Measurements from ENCODE around the gene RPS26. TPM values are rescaled to one million over a fixed set of nuclear protein-coding genes. Genes with fewer than 3 reads are reported as not detected.

RPS26 gene
- total and polyA plus RNA-seq, 9 of the 15 experiments (the other 6 are each of a cell fraction or from before 2014, with no cell fraction given), result 70.2 to 1,589 (median 852) TPM

DNA sequence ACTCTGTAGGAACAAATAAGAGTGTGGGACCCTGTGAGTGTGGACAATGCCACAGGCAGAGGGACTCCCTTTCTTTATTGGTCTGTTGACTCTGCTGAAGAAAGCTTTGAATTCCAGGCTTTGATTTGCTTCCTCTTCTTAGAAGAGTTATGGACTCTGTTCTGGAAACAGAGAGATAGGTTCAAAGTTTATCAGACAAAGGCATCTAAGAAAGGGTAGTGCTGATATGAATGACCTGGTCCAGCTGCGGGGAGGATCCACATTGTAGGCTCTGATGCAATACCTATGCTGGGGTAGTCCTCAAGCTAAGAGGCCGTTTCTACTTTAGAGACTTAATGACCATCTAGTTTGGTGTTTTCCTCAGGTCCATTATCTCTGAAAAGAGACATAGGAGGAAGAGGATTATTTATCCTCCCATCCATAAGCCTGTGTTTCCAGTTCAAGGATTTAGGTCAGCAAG is 31.6 kb upstream of the RPS26 start (continued):
- TF ChIP-seq PRPF4 (IDR thresholded peaks at IDR 0.05; ENCODE audit: insufficient read depth, low read depth, low read length, poor library complexity, severe bottlenecking), result no peak
- no peak for TF ChIP-seq ZNF551 (CRISPR knock-in tag; IDR thresholded peaks at IDR 0.05)
- TF ChIP-seq ZNF696 (CRISPR knock-in tag; conservative IDR thresholded peaks at IDR 0.05), result no peak
- TF ChIP-seq C11orf30 (IDR thresholded peaks at IDR 0.05; ENCODE audit: low read depth), result no peak
- TF ChIP-seq CSDE1 (IDR thresholded peaks at IDR 0.05), result no peak
- no peak for TF ChIP-seq ZNF445 (CRISPR knock-in tag; IDR thresholded peaks at IDR 0.05; ENCODE audit: low read depth)
- no peak for TF ChIP-seq ZNF282 (CRISPR knock-in tag; IDR thresholded peaks at IDR 0.05)
- no peak for TF ChIP-seq TCF7L2 (IDR thresholded peaks at IDR 0.05; ENCODE audit: low read depth, low read length)
- TF ChIP-seq, protein P1, sequence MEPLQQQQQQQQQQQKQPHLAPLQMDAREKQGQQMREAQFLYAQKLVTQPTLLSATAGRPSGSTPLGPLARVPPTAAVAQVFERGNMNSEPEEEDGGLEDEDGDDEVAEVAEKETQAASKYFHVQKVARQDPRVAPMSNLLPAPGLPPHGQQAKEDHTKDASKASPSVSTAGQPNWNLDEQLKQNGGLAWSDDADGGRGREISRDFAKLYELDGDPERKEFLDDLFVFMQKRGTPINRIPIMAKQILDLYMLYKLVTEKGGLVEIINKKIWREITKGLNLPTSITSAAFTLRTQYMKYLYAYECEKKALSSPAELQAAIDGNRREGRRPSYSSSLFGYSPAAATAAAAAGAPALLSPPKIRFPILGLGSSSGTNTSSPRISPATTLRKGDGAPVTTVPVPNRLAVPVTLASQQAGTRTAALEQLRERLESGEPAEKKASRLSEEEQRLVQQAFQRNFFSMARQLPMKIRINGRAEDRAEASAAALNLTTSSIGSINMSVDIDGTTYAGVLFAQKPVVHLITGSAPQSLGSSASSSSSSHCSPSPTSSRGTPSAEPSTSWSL (CRISPR knock-in tag; IDR thresholded peaks at IDR 0.05; ENCODE audit: borderline replicate concordance), result no peak
- TF ChIP-seq FOXP1 (CRISPR knock-in tag; IDR thresholded peaks at IDR 0.05), result no peak
- no peak for TF ChIP-seq NR3C1 (CRISPR knock-in tag; IDR thresholded peaks at IDR 0.05)
- TF ChIP-seq SMARCA5 (IDR thresholded peaks at IDR 0.05), result no peak
- peak; percentile 87 for TF ChIP-seq ATF7 (IDR thresholded peaks at IDR 0.05)
- TF ChIP-seq, protein P2, sequence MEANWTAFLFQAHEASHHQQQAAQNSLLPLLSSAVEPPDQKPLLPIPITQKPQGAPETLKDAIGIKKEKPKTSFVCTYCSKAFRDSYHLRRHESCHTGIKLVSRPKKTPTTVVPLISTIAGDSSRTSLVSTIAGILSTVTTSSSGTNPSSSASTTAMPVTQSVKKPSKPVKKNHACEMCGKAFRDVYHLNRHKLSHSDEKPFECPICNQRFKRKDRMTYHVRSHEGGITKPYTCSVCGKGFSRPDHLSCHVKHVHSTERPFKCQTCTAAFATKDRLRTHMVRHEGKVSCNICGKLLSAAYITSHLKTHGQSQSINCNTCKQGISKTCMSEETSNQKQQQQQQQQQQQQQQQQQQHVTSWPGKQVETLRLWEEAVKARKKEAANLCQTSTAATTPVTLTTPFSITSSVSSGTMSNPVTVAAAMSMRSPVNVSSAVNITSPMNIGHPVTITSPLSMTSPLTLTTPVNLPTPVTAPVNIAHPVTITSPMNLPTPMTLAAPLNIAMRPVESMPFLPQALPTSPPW (CRISPR knock-in tag; IDR thresholded peaks at IDR 0.05), result peak; percentile 44; the same call in 1 of the 2 replicates
- no peak for TF ChIP-seq HDGF (IDR thresholded peaks at IDR 0.05)
- no peak for TF ChIP-seq ZNF778 (CRISPR knock-in tag; IDR thresholded peaks at IDR 0.05)
- TF ChIP-seq DDX20 (tag; IDR thresholded peaks at IDR 0.05; ENCODE audit: low read depth), result no peak
- TF ChIP-seq, protein P3, sequence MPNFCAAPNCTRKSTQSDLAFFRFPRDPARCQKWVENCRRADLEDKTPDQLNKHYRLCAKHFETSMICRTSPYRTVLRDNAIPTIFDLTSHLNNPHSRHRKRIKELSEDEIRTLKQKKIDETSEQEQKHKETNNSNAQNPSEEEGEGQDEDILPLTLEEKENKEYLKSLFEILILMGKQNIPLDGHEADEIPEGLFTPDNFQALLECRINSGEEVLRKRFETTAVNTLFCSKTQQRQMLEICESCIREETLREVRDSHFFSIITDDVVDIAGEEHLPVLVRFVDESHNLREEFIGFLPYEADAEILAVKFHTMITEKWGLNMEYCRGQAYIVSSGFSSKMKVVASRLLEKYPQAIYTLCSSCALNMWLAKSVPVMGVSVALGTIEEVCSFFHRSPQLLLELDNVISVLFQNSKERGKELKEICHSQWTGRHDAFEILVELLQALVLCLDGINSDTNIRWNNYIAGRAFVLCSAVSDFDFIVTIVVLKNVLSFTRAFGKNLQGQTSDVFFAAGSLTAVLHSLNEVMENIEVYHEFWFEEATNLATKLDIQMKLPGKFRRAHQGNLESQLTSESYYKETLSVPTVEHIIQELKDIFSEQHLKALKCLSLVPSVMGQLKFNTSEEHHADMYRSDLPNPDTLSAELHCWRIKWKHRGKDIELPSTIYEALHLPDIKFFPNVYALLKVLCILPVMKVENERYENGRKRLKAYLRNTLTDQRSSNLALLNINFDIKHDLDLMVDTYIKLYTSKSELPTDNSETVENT (CRISPR knock-in tag; IDR thresholded peaks at IDR 0.05), result no peak
- TF ChIP-seq, protein P4, sequence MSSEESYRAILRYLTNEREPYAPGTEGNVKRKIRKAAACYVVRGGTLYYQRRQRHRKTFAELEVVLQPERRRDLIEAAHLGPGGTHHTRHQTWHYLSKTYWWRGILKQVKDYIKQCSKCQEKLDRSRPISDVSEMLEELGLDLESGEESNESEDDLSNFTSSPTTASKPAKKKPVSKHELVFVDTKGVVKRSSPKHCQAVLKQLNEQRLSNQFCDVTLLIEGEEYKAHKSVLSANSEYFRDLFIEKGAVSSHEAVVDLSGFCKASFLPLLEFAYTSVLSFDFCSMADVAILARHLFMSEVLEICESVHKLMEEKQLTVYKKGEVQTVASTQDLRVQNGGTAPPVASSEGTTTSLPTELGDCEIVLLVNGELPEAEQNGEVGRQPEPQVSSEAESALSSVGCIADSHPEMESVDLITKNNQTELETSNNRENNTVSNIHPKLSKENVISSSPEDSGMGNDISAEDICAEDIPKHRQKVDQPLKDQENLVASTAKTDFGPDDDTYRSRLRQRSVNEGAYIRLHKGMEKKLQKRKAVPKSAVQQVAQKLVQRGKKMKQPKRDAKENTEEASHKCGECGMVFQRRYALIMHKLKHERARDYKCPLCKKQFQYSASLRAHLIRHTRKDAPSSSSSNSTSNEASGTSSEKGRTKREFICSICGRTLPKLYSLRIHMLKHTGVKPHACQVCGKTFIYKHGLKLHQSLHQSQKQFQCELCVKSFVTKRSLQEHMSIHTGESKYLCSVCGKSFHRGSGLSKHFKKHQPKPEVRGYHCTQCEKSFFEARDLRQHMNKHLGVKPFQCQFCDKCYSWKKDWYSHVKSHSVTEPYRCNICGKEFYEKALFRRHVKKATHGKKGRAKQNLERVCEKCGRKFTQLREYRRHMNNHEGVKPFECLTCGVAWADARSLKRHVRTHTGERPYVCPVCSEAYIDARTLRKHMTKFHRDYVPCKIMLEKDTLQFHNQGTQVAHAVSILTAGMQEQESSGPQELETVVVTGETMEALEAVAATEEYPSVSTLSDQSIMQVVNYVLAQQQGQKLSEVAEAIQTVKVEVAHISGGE (CRISPR knock-in tag; IDR thresholded peaks at IDR 0.05), result no peak
- no peak for TF ChIP-seq ZSCAN32 (CRISPR knock-in tag; IDR thresholded peaks at IDR 0.05)
- TF ChIP-seq SIX5 (IDR thresholded peaks at IDR 0.05; ENCODE audit: borderline replicate concordance in 1 of 2, insufficient read depth in 1 of 2, low read depth in 1 of 2, low read length in 2 of 2), result no peak
